ENCODE results near the gene CTNNA3. TPM values are rescaled to one million over a fixed set of nuclear protein-coding genes. Genes with fewer than 3 reads are reported as not detected.

Gene CTNNA3
- total and polyA plus RNA-seq, 2 donors from 2014 or later, result 0.45 to 0.72 TPM

DNA sequence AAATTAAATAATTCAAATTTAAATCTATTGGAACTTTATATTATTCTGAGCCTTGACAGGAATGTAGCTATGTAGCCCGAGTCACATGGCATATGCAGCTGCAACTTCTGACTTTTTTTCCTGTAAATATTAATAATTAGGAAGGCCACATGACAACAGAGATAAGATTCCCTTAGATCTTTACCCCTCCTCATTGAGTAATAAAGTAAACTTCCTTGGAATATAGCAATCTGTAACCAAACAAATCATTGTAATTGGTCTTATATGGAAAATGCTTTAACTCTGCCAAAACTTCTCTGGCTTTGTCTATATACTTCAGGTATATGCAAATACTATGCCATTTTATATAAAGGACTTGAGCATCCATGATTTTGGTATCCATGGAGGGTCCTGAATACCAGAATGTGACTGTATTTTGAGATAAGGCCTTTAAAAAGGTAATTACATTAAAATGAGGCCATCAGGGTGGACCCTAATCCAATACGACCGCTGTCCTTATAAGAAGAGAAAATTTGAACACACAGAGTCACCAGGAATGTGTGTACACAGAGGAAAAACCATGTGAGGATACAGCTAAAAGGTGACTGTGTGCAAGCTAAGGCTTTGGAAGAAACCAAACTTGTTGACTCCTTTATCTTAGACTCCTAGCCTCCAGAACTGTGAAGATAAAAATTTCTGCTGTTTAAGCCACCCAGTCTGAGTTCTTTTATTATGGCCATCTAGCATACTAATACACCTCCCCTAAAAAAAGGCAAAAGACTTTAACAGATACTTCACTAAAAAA, 222.0 kb downstream of the CTNNA3 start:
- no peak for TF ChIP-seq CTCF (IDR thresholded peaks at IDR 0.05; ENCODE audit: borderline replicate concordance, extremely low read depth, insufficient read depth)

DNA sequence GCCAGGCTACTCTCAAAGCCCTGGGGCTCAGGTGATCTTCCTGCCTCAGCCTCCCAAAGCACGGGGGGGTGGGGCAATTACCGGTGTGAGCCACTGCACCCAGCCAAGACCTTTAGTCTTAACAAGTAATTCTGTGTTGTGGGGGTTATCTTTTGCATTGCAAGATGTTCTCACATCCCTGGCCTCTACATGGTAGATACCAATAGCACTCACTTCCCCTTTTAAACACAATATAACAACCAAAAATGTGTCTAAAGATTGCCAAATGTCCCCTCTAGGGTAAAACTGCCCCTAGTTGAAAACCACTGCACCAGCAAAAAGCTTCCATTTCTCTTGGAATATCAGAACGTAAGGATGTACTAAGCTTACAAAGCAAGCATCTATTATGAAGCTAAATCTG, 225.0 kb downstream of the CTNNA3 start:
- H3K36me3 ChIP-seq (ENCODE audit: control insufficient read depth in 2 of 3, insufficient read depth in 3 of 3, low read length in 3 of 3), result no peaks in the 10 kb centered on the region
- H3K4me1 ChIP-seq (ENCODE audit: control insufficient read depth in 2 of 3, insufficient read depth in 2 of 3, low read depth in 1 of 3, low read length in 3 of 3), result no peaks in the 10 kb centered on the region
- no peak overlapping the region for H3K27ac ChIP-seq (ENCODE audit: low read depth in 2 of 2, low read length in 2 of 2)
- intact Hi-C loops (cut with DNase I), result no loop called here
- H3K27me3 ChIP-seq (ENCODE audit: control insufficient read depth, insufficient read depth, low read length), result no peaks in the 10 kb centered on the region
- DNase-seq (no peak), FAIRE-seq (no peak)
- no peaks in the 10 kb centered on the region for H3K9me3 ChIP-seq (ENCODE audit: control insufficient read depth in 2 of 3, insufficient read depth in 1 of 3, low read length in 3 of 3)
- no peak for TF ChIP-seq CTCF (IDR thresholded peaks at IDR 0.05; ENCODE audit: borderline replicate concordance, extremely low read depth, insufficient read depth)
- H3K9ac ChIP-seq (ENCODE audit: low read length in 3 of 3), result no peak overlapping the region
- H3K4me3 ChIP-seq (ENCODE audit: low read length in 3 of 3), result no peak overlapping the region

More for the DNA sequence above, 222.0 kb downstream of the CTNNA3 start:
- H3K36me3 ChIP-seq (ENCODE audit: control insufficient read depth in 2 of 3, insufficient read depth in 3 of 3, low read length in 3 of 3), result no peaks in the 10 kb centered on the region
- no peaks in the 10 kb centered on the region for H3K4me1 ChIP-seq (ENCODE audit: control insufficient read depth in 2 of 3, insufficient read depth in 2 of 3, low read depth in 1 of 3, low read length in 3 of 3)
- DNase-seq, result no peak
- no peak overlapping the region for H3K4me3 ChIP-seq (ENCODE audit: low read length in 3 of 3)
- intact Hi-C loops (cut with DNase I), result no loop called here
- H3K27me3 ChIP-seq (ENCODE audit: control insufficient read depth, insufficient read depth, low read length), result no peaks in the 10 kb centered on the region
- no peak overlapping the region for H3K27ac ChIP-seq (ENCODE audit: low read depth in 2 of 2, low read length in 2 of 2)
- no peak for FAIRE-seq
- no peak overlapping the region for H3K9ac ChIP-seq (ENCODE audit: low read length in 3 of 3)
- peaks cover 0 to 4% (median 0%) of the 10 kb centered on the region in 3 donors for H3K9me3 ChIP-seq (ENCODE audit: control insufficient read depth in 2 of 3, insufficient read depth in 1 of 3, low read length in 3 of 3)

DNA sequence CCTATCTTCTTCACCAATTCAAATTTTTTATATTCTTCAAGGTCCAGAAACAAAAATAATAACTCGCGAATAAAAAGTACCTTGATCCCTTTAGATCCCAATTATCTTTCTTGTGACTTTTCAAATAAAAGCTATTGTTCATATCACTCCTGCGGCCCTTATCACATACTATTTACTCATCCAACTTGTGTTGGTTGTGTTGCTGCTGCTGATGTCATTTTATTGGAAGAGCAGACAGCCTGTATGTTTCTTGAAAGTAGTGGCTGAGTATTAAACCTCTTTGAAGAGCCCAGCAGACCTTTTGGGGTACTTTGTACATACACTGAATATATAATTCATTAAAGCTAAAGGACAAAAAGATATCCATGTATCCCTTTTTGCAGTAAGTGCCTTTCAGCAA, 231.7 kb downstream of the CTNNA3 start:
- Histone ChIP-seq H3K9me3 (ENCODE audit: control insufficient read depth in 2 of 3, insufficient read depth in 1 of 3, low read length in 3 of 3) (no peaks in the 10 kb centered on the region), H3K9ac (ENCODE audit: low read length in 3 of 3) (no peak overlapping the region), H3K36me3 (ENCODE audit: control insufficient read depth in 2 of 3, insufficient read depth in 3 of 3, low read length in 3 of 3) (no peaks in the 10 kb centered on the region), H3K4me3 (ENCODE audit: low read length in 3 of 3) (no peak overlapping the region), H3K27ac (ENCODE audit: low read depth in 2 of 2, low read length in 2 of 2) (no peak overlapping the region), H3K27me3 (ENCODE audit: control insufficient read depth, insufficient read depth, low read length) (no peaks in the 10 kb centered on the region), H3K4me1 (ENCODE audit: control insufficient read depth in 2 of 3, insufficient read depth in 2 of 3, low read depth in 1 of 3, low read length in 3 of 3) (no peaks in the 10 kb centered on the region)
- FAIRE-seq (no peak), DNase-seq (no peak)
- no peak for TF ChIP-seq CTCF (IDR thresholded peaks at IDR 0.05; ENCODE audit: borderline replicate concordance, extremely low read depth, insufficient read depth)
- intact Hi-C loops (cut with DNase I), result no loop called here

Data from kidney (tissue), 14 donors.